SK-N-MC (cell line): ENCODE measurements around the gene RPAP2.

Source experiments
- EZH2 ChIP-seq: fragments of 200-600 bp; sonication (generic); IDR thresholded peaks from one replicate; pipeline ENCODE4 v1.6.1; 2017; ENCODE audit warnings: antibody characterized with exemption
- POLR2AphosphoS5 ChIP-seq: IDR thresholded peaks from 2 replicates; pipeline ENCODE4 v1.6.1; 2012; ENCODE audit warnings: mild to moderate bottlenecking, low read depth, low read length, borderline replicate concordance

DNA sequence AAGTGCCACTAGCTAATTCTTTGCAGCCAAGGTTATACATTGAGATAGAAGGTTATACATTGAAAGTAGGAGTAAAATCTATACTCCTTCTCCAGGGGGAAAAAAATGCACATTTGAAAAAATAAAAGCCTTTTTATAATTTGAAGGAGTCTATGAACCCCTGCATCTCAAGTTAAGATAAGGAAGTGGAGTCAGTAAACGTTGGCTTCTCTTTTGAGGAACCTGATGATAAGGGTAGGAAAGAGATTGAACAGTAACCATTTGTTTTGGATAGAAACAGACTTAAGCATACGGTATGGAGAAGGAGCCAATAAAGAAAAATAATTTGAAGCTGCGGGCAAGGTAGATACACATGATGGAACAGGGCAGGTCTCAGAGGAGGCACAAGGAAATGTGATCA, 64.1 kb downstream of the RPAP2 start:
- TF ChIP-seq POLR2AphosphoS5, result no peak
- TF ChIP-seq EZH2, result no peak
